Bone marrow (tissue), 2 donors: ENCODE results near the gene UMAD1.

ENCODE experiments used
- DNase-seq, 2 donors: peaks; one replicate each; lab custom pipeline; 2025; lab: John Stamatoyannopoulos, UW

The UMAD1 gene

DNA sequence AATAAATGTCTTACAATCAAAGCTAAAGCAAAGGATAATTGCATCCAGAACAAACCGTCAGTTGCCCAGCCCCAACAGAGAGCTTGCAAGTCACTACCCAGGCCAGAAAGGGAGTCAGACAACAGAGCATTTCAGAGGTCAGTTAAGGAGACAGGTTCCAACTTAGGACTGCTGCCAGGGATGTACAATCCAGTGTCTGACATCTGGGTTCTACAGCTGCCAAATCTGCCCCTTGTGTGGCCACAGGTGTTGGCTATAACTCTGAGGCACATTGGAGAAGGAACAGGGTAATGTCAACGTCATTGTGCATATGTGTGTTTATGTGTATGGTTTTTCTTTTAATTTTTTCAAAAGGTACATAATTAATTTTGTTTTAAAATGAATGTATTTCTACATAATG is 242.8 kb downstream of the UMAD1 start:
- DNase-seq: no peak

DNA sequence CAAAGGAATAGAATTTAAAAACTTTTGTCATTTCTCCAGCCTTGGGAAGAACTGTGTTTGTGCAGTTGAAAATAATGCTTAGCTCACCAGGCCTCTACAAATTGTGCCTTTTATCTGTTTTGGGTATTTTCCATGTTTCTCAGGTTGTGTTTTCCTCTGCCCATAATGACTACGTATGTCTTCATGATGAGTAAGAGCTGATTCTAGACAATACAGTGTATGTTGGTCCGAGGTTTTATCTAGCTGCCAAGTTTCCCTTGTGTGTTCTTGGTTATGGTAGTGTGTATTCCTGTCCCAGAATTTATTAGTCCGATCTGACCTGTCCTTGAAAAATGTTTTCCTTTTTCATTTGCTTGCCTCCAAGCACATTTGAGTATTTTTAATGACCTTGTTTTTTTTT is 244.3 kb downstream of the UMAD1 start:
- no peak for DNase-seq

DNA sequence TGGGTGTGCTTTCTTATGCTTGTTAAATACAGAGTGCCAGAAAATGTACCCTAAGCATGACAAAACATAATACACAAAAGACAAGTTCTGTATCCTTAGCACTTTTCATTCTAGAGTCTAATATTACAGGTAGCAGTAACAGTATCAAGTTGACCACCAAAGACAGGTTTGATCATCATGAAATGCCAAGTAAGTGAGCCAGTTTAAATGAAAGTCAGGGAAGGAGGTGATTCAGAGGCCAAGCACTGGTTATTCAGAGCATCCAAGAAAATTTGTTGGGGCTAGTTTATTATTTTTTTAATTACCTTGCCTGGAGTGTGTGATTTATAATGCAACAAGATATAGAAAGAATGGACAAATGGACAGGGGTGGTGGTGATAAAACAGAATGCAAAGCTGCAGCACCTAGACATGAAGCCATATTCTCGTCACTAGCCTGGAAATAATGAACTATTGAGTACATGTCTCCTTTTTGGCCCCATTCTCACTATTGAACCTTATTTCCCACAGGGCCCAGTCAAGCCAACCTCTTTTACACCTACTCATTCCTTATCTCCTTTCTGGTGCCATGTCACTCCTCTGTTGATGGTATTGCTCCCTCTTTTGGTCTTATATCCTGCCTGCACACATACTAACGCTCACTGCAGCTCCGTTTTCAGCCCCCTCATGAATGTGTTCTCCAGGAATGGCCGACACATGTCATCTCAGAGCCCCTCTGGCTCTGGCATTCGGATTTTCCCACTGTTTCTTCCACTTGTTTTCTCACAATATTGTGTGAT is 249.4 kb downstream of the UMAD1 start:
- DNase-seq: no peak

DNA sequence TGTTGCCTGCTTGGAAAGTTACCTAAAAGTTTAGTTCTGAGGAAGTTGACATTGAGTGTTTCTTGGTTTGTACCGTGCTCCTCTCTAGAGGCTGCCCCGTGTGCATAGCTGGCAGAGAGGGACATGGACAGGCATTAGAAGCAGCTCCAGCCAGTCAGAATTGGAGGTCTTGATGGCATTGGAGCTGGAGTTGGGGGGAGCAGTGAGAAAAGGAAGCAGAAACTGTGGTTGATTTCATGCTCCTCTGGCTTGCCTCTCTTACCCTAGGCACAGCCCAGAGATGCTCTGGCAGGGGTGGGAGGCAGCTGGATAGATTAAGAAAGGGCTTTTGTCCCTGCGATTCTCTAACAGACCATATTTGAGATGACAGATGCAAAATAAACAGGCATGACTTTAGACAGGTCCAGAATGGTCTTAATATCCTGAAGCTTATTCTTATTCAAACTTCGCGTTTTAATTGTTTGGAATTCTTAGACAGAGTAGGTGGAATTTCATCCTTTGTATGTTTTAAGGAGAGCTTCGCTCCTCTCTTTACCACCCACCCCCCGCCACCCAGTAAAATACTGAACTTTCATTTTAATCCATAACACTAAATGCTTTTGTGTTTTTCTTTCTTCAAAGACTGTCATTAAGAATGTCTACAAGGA is 254.6 kb downstream of the UMAD1 start:
- no peak for DNase-seq

DNA sequence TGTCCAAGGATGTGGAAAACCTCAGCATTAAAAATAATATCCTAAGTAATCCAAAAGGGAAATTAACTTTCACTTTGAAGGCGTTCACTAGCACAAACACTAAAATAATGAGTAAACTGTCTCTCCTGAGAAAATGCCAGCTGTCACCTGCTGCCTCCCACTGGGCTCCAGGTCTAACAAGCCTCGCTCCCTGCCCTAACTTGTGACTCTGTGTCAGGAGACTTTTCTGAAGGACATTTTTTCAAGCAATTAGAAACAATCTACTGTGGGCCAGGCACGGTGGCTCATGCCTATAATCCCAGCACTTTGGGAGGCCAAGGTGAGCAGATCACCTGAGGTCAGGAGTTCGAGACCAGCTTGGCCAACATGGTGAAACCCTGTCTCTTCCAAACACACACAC is 255.2 kb downstream of the UMAD1 start:
- no peak for DNase-seq

DNA sequence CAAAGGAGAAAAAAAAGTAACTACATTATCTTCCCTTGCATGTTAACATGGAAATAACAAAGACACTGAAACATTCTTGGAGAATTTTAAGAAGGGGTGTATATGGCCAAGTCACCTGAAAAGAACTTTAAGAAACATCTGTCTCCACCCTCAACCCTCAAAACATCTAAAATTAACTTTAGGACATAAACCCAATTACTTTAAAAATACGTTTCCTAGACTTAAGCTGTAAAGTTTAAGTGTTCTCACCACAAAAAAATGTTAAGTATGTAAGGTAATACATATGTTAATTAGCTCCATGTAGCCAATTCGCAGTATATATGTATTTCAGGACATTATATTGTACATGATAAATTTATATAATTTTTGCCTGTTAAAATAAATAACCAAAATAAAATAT is 257.0 kb downstream of the UMAD1 start:
- no peak for DNase-seq

DNA sequence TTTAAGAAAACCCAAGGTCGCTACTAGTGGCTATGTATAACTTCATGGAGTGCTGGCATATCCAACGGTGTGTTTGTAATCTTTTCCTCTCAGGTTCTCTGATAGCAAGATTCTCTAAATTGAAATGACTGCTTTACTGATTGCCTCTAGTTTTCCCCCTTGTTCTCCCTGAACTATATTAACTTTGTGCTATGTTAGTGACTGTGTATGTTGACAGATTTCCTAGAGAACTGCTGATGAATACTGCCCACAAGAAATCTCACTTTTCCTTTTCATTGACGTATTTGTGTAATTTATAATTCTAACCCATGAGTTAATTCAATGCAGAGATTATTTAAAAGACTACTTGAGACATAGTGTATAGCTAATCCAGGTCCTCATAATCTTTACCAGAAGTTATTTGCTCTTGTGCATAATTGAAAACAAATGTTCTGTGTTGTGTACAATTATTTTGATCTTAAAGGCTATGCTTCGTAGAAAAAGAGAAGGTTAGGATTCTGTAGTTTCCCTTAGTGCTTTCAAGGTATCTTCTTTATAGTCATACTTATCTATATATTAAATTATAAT is 257.5 kb downstream of the UMAD1 start:
- no peak for DNase-seq

DNA sequence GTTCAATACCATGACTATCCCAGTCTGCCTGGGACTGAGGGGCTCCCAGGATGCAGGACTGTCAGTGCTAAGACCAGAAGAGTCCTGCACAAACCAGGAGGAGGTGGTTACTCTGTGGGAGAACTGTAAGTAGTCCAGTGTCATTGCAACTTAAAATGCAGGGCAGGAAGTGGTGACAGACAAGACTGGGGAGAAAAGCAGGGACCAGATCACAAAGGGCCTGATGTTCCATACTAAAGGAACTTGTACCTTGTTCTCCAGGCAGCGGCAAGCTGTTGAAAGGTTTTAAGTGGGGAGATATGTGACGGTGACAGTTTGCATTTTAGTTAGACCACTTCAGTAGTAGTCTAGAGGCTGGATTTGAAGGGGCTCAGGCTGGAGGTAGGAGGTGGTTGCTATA is 262.3 kb downstream of the UMAD1 start:
- DNase-seq: no peak

DNA sequence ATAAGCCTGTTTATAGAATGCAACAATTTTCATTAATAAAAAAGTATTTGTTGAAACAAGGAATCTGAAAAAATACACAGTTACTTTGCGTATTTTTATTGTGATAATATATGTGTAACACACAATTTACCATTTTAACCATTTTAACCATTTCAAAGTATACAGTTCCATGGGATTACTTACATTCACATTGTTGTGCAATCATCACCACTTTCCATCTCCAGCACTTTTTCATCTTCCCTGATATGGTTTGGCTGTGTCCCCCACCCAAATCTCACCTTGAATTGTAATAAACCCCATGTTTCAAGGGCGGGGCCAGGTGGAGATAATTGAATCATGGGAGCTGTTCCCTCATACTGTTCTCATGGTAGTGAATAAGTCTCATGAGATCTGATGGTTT is 266.8 kb downstream of the UMAD1 start:
- DNase-seq: no peak

DNA sequence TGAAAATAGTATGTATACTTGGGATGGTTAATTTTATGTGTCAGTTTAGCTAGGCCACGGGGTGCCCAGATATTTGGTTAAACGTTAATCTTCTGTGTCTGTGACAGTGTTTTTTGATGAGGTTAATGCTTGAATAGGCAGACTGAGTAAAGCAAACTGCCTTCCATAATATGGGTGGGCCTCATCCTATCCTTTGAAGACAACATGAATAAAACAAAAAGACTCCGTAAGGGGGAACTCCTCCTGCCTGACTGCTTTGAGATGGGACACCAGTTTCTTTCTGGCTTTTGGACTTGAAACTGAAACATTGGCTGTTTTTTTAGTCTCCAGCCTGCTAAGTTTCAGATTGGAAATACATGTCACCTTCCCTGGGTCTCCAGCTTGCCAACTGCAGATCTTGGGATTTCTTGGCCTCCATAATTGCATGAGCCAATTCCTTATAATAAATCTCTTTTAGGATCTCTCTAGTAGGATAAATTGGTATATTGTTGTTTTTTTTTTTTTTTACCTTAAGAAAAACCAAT is 268.1 kb downstream of the UMAD1 start:
- DNase-seq: no peak

DNA sequence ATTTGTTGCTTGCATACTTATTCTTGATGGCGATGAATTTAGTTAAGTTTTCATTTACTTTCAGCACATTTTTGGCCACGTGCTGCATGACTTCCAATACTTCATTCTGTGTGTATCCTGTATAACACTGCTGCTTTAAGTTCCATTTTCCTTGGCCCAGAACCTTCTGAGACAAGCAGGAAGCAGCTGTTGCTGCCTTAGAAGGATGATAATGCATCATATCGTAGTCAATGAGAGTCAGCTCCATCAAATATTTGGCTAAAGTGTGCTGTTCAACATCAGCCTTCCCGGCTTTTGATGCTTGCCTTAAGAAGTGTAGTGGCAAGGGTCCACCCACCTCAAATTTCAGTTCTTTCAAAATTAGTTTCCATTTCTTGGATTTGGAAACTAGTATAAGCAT is 268.8 kb downstream of the UMAD1 start:
- DNase-seq: peak in 1 of 2 donors; percentile 31

DNA sequence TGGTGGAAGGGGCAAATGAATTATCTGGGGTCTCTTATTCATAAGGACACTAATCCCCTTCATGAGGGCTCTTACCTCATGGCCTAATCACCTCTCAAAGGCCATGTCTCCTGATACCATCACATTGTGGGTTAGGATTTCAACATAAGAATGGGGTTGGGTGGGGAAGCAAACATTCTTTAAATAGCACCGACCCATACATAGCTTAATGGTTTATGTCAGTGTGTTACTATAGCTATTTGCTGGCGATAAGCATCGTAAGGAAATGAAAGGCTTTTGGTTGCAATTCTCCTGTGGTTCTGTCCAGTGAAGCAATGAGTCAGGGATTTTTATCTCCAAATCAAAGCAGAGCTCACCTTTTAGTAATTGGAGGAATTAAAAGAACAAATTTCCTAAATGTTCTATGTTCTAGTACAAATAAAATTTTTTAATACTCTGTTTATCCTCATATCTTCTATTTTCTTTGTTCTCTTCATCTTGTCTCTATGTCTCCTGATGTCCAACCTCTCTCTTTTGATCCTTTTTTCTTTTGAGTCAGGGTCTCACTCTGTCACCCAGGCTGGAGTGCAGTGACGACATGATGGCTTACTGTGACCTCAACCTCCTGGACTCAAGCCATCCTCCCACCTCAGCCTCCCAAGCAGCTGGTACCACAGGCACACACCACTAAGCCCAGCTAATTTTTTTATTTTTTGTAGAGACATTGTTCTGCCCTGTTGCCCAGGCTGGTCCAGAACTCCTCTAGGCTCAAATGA is 271.0 kb downstream of the UMAD1 start:
- DNase-seq: no peak

DNA sequence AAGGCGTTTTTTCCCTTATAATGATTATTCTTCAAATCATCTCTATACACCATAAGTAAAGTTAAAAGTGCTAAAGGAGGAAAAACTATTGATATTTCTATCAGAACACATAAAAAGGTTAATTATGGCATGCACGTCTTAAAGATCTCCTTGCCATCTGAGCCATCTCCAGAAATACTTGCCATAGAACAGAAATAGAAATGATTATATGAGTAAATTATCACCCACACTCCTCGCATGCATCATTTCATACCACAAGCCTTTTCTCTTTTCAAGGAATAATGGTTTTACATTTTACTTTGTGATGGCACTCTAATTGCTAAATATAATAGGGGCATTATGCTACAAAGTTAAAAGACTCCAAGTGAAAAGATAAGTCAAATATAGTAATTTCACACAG is 272.4 kb downstream of the UMAD1 start:
- no peak for DNase-seq

DNA sequence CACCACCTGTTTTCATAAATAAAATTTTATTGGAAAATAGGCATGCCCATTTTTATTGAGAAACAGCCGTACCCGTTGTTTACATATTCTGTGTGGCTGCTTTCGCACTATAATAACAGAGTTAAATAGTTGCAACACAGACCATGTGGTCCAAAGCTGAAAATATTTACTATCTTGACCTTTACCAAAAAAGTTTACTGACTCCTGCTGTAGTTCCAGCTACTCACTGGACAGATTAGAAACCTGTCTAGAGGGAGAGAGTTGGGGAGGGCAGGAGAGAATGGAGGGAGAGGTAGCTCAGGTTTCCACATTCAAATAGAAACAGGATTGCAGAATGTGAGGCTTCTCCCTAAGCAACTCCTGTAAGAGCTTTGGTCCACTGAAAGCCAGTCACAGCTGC is 273.0 kb downstream of the UMAD1 start:
- DNase-seq: no peak

DNA sequence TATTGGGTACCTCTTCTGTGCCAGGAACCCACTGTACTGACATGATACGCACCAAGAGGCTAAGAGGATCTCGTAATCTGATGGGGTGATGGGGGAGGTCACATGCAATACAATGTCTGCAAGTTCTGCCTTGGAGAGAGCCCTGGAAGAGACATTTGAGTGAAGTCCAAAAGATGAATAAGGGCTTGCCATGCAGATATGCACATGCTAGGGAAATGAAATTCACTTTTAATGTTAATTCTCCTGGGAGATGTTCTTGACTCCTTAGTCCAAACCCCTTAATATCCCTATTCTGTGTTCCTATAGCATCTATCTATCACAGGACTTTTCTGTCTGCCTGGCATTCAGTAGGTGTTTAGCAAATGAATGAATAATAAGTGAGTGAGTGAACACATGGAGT is 274.0 kb downstream of the UMAD1 start:
- DNase-seq: no peak

DNA sequence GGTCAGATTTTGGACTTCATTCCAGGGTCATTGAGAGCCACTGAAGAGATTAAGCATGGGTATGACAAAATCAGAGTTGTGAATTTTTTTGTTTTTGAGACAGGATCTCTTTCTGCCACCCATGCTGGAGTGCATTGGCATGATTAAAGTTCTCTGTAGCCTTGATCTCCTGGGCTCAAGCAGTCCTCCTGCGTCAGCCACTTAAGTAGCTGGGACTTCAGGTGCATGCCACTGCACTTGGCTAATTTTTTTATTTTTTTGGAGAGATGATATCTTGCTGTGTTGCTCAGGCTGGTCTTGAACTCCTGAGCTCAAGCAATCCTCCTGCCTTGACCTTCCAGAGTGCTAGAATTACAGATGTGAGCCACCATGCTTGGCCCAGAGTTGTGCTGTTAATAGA is 275.5 kb downstream of the UMAD1 start:
- DNase-seq: no peak

DNA sequence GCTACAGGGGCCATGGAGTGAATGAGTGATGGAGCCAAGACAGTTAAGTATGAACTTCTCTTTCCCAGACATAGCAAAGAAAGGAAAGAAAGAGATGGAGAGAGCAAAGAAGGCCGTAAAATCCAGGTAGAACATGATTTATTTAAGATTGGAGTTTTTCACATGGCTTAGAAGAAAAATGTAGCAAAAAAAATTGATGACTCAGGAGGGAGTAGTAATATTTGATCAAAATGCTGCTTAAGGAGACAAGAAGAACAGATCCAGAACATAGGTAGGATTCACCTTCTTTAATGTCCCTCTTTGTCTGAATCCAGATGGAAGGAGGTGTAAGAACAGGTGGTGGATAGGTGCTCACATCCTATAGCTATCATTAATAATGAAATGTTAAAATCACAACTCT is 277.0 kb downstream of the UMAD1 start:
- DNase-seq: no peak

DNA sequence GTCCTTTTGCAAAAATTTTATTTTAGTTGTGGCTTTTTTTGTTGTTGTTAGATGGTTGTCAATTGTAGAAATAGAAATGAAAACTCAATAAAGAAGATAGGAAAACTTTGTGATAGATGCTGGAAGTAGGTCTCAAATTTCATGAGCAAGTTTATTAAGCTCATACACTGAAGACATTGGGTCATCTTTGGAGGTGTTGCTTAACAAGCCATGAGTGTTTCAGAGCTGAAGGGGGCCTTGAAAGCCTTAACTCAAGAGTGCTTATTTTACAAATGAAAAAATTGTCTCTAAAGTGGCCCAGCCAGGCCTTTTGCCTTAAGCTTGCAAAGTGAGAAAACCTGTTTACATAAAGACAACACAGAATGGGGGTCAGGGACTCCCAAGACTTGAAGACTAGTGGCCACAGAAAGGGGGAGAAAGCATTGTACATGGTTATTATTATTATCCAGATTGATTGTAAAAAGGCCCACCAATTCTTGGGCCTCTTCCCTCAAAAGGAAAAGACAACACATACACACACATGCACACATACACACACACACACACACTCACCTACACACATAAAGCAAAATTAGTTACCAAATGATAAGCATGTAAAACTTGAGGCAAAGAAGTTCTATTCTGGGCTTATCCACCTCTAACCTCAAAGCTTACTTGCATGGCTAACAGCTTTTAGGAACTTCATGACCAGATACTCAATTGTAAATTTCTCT is 278.3 kb downstream of the UMAD1 start:
- DNase-seq: no peak

DNA sequence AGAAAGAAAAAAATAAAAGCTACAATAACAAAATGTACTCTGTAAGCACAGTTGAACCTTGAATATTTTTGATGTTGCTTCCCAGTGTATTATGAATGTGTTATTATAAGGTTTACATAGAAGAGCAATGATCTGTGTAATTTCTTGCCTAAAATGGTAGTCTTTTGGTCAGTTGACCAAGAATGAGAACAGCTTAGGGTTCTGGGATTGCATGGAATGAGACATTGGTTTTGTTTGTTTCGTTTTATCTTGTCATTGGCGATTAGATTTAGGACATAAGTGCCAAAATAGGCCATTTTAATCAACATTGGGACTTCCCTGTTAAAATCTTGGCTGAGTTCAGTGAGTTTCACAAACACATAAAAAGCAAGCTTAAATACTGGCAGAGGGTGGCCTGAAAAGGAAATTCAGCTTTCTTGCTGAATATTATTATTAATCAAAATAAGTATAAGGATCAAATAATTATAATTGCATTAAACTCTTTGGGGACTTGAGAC is 278.9 kb downstream of the UMAD1 start:
- no peak for DNase-seq

DNA sequence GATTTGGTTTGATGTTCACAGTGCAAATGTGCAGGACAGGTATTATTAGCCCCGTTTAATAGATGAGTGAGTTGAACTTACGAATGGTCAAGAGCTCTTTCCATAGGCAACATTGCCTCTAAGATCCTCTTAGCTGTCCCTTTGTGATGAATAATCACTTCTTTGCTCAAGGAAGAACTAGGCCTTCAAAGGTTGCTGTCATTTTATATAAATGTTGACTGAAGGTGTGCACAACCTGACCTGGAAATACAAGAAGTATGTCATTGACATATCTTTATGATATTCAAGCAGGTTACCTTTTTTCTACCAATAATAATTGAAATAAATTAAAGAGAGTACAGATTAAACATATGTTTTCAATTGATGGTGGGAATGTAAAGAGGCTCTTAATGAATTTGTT is 279.5 kb downstream of the UMAD1 start:
- DNase-seq: no peak

DNA sequence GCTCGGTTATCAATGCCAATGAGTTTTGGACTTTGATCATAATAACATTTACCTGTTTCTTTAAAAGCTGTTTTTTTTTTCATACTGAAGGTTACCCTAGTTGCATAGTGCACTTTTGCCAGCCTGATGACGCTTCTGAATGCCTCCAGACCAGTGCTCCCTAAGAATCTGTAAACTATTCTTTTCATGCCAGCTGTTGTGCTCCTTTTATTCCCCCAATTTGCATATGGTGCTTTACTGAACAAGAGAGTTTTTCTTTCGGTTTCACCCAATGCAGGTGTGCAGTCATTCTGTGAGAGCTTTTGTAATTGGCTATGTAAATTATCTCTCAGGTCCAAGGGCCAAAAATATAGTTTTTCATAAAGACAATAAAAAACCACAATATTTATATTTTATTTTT is 279.9 kb downstream of the UMAD1 start:
- DNase-seq: no peak

DNA sequence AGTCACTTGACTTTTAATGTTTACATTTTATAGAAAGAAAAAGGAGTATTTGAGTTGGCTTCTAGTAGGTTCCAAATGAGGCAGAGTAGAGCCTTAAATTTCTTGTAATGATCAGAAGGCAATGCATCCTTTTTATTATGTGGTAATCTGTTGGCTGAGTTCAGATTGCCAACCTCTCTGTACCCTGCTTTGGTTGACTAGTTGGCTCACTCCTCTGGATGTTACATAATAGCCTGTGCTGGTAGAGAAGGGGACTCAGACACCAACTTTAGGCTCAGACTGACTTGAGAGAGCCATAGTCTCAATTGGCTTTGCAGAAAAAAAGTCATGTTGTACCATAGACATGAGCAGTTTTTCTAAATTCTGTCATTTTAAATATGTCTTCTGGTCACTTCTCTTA is 281.3 kb downstream of the UMAD1 start:
- no peak for DNase-seq
